Muscle of leg (tissue), 11 donors: Measurements from ENCODE around the gene DTX4. TPM values are rescaled to one million over a fixed set of nuclear protein-coding genes. Genes with fewer than 3 reads are reported as not detected.

Experiments
- DNase-seq: peaks from one replicate; pipeline ENCODE4 v3.0.0; 2013
- H3K27ac ChIP-seq: one replicate; pipeline ENCODE4 v1.5.1; 2013; ENCODE audit warnings: mild to moderate bottlenecking, low read length, control low read depth
- H3K27me3 ChIP-seq: one replicate; pipeline ENCODE4 v1.6.1; 2013; ENCODE audit warnings: low read length; ENCODE audit not compliant: control insufficient read depth, insufficient read depth
- H3K36me3 ChIP-seq: one replicate; pipeline ENCODE4 v1.6.1; 2013; ENCODE audit warnings: low read length; ENCODE audit not compliant: control insufficient read depth, insufficient read depth
- H3K4me1 ChIP-seq: one replicate; pipeline ENCODE4 v1.6.1; 2013; ENCODE audit warnings: low read length; ENCODE audit not compliant: control insufficient read depth, insufficient read depth
- H3K4me3 ChIP-seq: one replicate; pipeline ENCODE4 v1.5.1; 2013; ENCODE audit warnings: low read length, control low read depth
- H3K9me3 ChIP-seq: replicated peaks from 2 replicates; pipeline ENCODE4 v1.6.1; 2013; ENCODE audit warnings: low read depth, low read length; ENCODE audit not compliant: control insufficient read depth
- WGBS: methylation state at CpG from one replicate; pipeline ENCODE4 v1.1.5; 2013; ENCODE audit warnings: missing lambda C conversion rate; ENCODE audit not compliant: insufficient coverage; 5-methylcytosine and 5-hydroxymethylcytosine counted together
- polyA plus RNA-seq, 8 donors: library from polyadenylated mRNA; unstranded; fragments of 120-200 nt; gene quantifications; one replicate each; pipeline versions ENCODE4 v1.2.1 to v1.2.3, GENCODE V29; 2013; ENCODE audit warnings: inconsistent platforms in 1 of 8, low replicate concordance in 1 of 8; ENCODE audit not compliant: insufficient read length in 8 of 8, insufficient read depth in 1 of 8
- total RNA-seq: library from RNA; stranded (reverse); fragments of 120-200 nt; gene quantifications from one replicate; pipeline ENCODE4 v1.2.4, GENCODE V29; 2013

Gene DTX4
- total and polyA plus RNA-seq, 9 donors, result 8.9 to 33.0 (median 19.0) TPM

DNA sequence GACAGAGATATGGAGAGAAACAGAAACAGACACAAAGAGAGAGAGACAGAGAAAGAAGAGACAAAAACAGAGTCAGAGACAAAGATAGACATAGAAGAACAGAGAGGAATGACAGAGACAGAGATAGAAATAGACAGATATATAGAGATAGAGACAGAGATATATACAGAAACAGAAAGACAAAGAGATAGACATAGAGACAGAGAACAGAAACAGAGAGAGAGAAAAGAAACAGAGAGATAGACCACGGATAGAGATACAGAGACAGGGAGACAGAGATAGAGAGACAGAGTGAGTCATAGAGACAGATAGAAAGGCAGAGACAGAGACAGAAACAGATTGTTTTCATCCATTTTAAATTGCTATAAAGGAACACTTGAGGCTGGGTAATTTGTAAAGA lies 53.1 kb downstream of the DTX4 start:
- no peak for DNase-seq
- H3K4me1 ChIP-seq, result peaks cover 5% of the 10 kb centered on the region
- H3K9me3 ChIP-seq, result no peaks in the 10 kb centered on the region
- H3K27me3 ChIP-seq, result no peaks in the 10 kb centered on the region
- no peak overlapping the region for H3K27ac ChIP-seq
- H3K36me3 ChIP-seq, result no peaks in the 10 kb centered on the region
- no peak overlapping the region for H3K4me3 ChIP-seq
- no CpG with 5 or more reads among the region's 1 CpG for whole genome bisulfite sequencing

- Histone ChIP-seq H3K4me3 (no peak overlapping the region), H3K4me1 (peaks cover 5% of the 10 kb centered on the region), H3K27ac (no peak overlapping the region), H3K36me3 (no peaks in the 10 kb centered on the region), H3K27me3 (no peaks in the 10 kb centered on the region), H3K9me3 (no peaks in the 10 kb centered on the region)
- WGBS, result no CpG with 5 or more reads among the region's 2 CpGs
- DNase-seq, result no peak
Measured at GRCh38 chr11:59226396-59226795, 54.5 kb downstream of the DTX4 start.

DNA sequence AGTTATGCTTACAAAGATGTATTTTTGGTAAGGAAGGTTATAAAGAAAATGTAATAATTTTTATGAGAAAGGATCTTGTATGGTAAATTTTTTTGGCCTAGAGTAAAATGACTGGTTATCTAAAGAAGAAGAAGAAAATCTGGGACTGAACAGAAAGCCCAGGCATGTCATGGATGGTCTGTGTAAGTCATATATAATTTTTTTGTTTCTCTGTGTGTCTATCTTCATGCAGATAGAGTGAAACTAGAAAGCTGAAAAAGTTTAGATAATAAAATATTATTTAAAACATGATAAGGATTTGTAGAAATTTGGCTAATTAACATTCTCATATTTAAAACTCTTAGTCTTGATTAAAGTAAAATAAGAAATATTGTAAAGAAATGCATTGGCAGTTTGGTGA lies 68.4 kb downstream of the DTX4 start:
- Histone ChIP-seq H3K4me3 (no peak overlapping the region), H3K4me1 (no peaks in the 10 kb centered on the region), H3K9me3 (peaks cover 3% of the 10 kb centered on the region), H3K27me3 (no peaks in the 10 kb centered on the region), H3K36me3 (no peaks in the 10 kb centered on the region), H3K27ac (no peak overlapping the region)
- DNase-seq, result no peak

DNA sequence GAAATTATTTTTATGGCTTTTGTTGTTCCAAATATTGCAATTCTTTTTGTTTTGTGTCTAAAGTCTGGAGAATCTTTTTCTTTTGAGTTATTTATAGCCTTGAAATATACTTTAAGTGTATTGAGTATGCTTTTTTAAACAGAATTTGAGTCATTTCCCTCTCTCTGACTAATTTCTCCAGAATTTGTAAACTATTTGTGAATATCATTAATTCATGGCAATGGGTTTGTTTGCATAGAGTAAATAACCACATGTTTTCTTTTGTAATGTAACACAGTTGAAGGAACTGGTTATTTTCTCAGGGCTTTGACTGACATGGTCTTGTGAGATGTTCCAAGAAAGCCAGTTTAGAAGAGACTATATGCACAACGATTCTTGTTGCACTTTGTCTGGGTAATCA lies 71.7 kb downstream of the DTX4 start:
- H3K27ac ChIP-seq, result no peak overlapping the region
- DNase-seq, result no peak
- 50% methylated on average over 1 of the region's 1 CpG for WGBS
- H3K27me3 ChIP-seq, result no peaks in the 10 kb centered on the region
- H3K36me3 ChIP-seq, result no peaks in the 10 kb centered on the region
- peaks cover under 1% of the 10 kb centered on the region for H3K4me1 ChIP-seq
- no peak overlapping the region for H3K4me3 ChIP-seq
- H3K9me3 ChIP-seq, result peaks cover 3% of the 10 kb centered on the region

GRCh38 chr11:59247531-59248227 lies 75.7 kb downstream of the DTX4 start:
- no CpG with 5 or more reads among the region's 2 CpGs for WGBS
- H3K4me3 ChIP-seq, result no peak overlapping the region
- no peaks in the 10 kb centered on the region for H3K36me3 ChIP-seq
- peak; percentile 63 for DNase-seq
- H3K27me3 ChIP-seq, result no peaks in the 10 kb centered on the region
- no peak overlapping the region for H3K27ac ChIP-seq
- H3K4me1 ChIP-seq, result peaks cover 4% of the 10 kb centered on the region
- H3K9me3 ChIP-seq, result no peaks in the 10 kb centered on the region

GRCh38 chr11:59249535-59249934 lies 77.6 kb downstream of the DTX4 start:
- Histone ChIP-seq H3K27me3 (no peaks in the 10 kb centered on the region), H3K4me3 (no peak overlapping the region), H3K9me3 (no peaks in the 10 kb centered on the region), H3K4me1 (peaks cover 4% of the 10 kb centered on the region), H3K36me3 (no peaks in the 10 kb centered on the region), H3K27ac (no peak overlapping the region)
- 86% methylated on average over 6 of the region's 7 CpGs for WGBS
- DNase-seq, result no peak

- no peaks in the 10 kb centered on the region for H3K36me3 ChIP-seq
- 80% methylated on average over 1 of the region's 2 CpGs for WGBS
- no peak for DNase-seq
Measured at GRCh38 chr11:59253001-59253400, 81.1 kb downstream of the DTX4 start.

DNA sequence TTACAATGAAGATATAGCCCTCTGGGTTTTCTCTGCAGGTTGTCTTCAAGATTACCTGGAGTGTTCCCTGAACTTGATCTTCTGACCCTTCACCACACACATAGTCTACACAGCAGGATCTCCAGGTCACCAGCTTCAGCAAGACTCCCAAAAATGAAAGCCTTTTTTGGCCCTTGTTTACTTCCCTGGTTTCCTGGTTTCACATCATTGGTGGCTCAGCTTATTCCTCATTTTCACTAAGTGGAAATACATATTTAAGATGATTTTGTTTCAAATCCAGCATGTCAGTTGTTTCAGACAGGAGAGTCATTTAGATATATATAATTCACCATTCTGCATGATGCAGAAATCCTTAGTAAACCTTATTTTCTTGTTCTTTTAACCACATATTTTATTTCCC lies 82.4 kb downstream of the DTX4 start:
- Histone ChIP-seq H3K9me3 (no peaks in the 10 kb centered on the region), H3K27ac (no peak overlapping the region), H3K4me3 (no peak overlapping the region), H3K27me3 (no peaks in the 10 kb centered on the region), H3K36me3 (no peaks in the 10 kb centered on the region), H3K4me1 (no peaks in the 10 kb centered on the region)
- DNase-seq, result peak; percentile 26

More at GRCh38 chr11:59253001-59253400, 81.1 kb downstream of the DTX4 start:
- H3K27me3 ChIP-seq, result no peaks in the 10 kb centered on the region
- no peak overlapping the region for H3K27ac ChIP-seq
- H3K9me3 ChIP-seq, result no peaks in the 10 kb centered on the region
- peaks cover 4% of the 10 kb centered on the region for H3K4me1 ChIP-seq
- H3K4me3 ChIP-seq, result no peak overlapping the region

DNA sequence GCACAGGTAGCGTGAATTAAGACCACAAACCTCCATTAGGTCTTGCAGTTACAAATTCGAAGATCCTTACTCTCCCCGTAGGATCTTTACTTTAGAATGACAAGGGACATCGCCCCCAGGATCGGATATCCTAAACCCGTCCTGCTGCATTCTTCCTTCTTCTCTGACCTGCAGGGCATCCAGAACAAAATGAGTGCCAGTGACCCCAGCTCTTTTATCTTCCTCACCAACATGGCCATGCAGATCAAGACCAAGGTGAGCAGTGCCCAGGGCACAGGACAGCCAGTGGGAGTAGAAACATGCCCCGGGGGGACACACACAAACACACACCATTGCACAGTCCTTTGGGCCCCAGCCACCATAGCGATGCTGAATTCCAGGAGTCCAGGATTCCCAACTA lies 83.3 kb downstream of the DTX4 start:
- Histone ChIP-seq H3K27me3 (no peaks in the 10 kb centered on the region), H3K4me1 (no peaks in the 10 kb centered on the region), H3K4me3 (no peak overlapping the region), H3K27ac (no peak overlapping the region), H3K36me3 (no peaks in the 10 kb centered on the region), H3K9me3 (no peaks in the 10 kb centered on the region)
- no peak for DNase-seq
- 67% methylated on average over 7 of the region's 8 CpGs for WGBS
